ENCODE data around the gene TBC1D9.

The TBC1D9 gene

DNA sequence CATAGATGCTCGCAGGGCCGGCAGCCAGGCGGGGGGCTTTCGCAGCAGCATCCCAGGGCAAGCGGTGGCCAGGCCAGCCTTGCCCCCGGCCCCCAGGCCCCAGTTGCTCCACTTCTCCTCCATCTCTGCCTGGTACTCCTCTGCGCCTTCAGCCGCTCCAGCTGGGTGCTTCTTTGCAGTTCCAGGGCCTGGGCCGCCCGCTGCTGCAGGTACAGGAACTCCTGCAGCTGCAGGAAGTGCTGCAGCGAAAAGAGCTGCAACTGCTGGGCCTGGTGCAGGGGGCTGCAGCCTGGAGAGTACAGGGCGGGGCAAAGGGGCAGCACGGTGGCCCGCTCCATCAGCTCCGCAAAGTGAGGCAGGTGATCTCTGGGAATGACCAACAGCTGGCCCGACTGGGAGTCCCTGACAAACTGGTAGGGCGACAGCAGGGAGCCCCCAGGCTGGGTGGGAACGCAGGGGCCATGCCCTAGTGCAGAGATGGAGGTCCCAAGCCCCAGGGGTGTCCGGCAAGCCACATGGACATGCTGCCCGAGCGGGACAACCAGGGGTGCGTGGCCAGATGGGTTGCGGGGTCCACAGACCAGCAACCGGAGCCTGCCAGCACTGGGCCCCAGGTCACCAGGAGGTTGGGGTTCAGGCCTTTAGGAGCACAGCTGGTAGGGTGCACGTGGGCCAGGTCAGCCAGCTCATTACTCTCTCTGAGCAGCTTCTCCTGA is 111.6 kb downstream of the TBC1D9 start:
- no peak for DNase-seq

GRCh38 chr4:140643571-140644055 is 112.6 kb downstream of the TBC1D9 start:
- no peak for DNase-seq

DNA sequence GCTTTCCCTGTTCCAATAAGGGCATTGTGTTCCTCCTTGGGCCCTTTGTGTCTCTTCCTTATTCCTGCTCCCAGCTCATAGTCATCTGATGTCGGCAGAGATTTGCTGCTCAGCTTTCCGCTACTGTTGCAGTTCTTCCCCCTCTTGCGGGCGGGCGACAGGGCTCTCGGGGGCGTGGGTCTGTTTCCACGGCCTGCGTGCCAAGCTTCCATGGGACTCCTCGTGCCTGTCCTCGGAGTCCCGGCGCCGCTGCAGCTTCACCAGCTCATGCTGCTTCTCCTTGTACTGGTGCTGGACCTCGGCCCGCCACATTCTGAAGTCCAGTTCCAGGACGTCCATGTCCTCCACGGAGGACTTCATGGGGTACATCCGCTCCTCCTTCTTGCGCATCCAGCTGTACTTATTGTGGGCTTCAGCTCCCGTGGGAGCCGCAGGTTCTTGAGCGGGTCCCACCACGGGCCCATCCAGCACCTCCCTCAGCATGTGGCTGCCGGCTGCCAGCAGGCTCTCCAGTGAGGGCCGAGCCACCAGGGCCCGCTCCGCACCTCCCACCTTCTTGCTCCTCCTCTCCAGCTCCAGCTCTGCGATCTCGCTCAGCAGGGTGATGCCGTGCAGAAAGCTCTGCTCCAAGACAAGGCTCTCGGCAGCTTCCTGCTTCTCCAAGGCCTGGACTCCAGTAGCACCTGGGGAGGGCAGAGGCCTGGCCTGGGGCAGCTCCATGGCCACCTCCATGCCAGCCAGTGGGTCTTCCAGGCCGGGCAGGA is 113.3 kb downstream of the TBC1D9 start:
- no peak for DNase-seq

DNA sequence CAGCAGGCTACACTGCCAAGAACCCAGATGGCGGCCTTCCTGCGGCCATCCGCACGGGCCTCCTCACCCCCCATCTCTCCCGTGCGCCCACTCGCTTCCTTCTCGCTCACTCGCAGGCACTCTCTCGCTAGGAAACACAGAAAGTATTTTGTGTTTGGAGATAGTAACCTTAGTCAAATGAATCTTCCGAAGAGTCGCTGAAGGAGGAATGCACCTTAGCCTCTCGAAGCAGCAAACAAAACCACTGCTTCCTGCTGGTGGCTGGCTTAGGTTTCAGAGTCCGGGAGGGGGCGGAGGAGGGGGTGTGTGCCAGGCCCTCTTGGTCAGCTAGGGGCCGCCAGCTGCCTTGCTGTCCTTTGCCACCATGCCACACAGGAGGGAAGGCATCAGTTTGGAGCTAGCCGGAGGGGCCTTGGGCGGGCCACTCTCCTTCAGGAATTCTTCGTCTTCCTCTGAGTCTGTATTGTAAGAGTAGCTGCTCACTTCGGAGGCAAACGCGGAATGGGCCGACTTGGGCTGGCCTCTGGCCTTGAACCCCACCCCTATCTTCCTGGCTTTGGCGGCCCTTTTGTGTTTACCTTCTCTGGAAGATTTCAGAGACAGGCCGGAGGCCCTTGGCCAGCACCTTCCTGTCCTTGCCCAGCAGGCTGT is 114.3 kb downstream of the TBC1D9 start:
- no peak for DNase-seq

DNA sequence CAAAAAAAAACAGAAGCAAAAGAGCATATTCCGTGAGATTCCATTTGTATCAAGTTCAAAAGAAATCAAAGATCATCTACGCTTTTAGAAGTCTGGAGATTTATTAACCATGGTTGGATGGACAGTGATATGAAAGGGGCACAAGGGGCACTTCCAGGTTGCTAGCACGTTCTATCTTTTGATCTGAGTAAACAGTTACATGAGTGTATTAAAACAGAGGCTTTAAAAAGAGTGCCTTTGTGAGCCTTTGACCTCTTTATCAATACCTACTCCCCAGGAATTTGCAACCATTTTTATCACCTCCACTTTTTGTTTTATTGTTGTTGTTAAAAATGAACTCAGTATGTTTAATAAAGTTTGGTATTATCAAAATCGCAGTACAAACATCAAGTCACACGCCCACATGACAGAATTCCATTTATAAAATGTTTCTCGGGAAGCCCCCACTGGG is 115.1 kb downstream of the TBC1D9 start:
- DNase-seq = no peak

DNA sequence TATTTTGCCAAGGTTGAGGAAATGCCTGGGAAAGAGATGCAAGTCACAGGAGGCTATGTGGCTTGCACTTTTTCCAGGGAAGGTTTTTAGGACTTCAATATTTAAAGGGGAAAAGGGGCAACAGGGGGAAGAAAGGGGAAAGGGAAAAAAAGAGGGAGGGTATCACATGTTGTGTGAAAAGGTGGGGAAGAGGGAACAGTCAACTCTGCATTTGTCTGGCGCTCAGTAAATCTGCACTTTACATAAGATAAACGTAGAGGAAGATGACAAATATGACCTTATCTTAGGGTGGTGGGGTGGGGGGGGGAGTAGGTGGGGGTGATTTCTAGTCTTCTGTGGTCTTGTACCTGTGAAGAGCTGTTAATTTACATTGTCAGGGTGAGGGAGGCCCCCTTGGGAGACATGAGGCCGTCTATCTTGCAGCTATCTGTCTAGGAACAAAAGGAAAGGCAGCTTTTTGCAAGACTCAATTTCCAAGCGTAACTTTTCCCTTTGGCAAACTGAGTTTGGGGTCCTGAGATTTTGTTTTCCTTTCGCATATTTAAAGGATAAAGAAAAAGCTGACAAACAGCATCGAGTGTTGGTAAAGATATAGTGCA is 115.9 kb downstream of the TBC1D9 start:
- no peak for DNase-seq

DNA sequence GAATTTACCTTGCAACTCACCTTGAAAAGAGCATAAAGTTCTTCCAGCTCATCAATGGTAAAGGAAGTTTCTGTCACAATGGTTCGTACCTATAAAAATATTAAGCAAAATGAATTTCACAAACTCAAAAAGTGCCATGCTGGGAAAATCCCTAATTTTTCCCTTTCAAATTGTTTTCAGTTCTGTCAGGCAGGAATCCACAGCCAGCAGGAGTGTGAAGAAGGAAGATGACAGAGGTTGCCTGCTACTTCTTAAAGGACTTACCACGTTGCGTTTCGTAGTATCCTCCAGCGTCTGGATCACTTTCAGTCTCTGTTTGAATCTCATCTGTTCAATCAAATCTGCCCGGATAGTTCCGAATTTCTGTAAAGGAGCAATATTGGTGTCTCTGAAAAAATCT is 117.1 kb downstream of the TBC1D9 start:
- DNase-seq = no peak

DNA sequence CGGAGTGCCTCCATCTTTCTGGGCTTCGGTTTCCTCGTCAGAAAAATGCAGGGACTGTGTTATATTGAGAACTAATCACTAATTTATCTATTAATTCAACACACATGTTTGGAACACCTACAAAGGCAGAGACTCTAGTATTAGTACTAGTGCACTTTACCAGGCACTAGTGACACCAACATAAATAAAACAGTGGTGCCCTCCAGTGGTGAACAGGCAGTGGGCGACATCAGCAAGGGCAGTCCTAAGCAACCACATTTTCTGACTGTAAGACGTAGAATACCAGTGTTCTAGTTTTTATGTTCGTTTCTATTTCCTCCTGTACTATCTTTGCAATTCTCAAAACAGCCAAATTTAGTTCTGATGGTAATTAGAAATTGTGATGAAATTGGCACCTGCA is 118.3 kb downstream of the TBC1D9 start:
- peak; percentile 79 for DNase-seq

- DNase-seq = no peak
Observed at GRCh38 chr4:140635606-140636005, 120.6 kb downstream of the TBC1D9 start.

DNA sequence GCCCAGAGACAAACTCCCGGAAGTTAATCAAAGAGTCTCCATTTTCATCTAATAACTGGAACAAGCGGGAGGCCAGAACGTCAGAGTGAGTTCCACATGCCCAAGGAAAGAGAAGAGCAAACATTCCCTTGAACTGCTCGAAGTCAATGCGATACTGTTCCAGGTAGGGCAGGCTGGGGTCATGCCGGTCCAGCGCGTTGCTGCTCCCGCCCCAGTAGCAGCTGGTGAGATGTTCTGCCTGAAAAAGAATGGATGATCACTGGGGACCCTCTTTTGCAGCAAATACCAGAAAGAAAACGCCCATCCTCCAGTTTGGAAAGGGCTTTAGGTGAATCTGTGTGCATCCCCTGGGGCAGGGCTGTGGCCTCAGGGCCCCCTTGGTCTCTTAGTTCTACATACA is 122.2 kb downstream of the TBC1D9 start:
- no peak for DNase-seq

GRCh38 chr4:140633124-140633523 is 123.1 kb downstream of the TBC1D9 start:
- no peak for DNase-seq

- no peak for DNase-seq
Observed at GRCh38 chr4:140630246-140630645, 125.9 kb downstream of the TBC1D9 start.

DNA sequence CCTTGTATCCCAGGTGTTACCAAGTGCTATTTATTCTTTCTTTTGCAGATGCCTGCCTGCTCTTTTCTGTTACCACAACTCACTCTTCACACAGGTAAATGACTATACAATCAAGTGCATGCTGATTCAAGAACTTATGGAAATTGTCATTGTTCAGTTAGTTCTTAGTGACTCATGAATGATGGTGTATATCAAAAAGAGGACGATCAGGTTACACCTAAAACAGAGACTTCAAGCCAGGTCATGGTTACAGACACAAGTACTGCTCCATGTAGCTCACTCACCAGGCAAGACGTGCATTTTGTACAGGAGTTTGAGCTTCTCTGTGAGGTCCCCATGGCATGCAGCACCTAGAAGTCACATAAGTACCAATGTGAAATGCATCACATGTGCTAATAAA is 128.2 kb downstream of the TBC1D9 start:
- no peak for DNase-seq

DNA sequence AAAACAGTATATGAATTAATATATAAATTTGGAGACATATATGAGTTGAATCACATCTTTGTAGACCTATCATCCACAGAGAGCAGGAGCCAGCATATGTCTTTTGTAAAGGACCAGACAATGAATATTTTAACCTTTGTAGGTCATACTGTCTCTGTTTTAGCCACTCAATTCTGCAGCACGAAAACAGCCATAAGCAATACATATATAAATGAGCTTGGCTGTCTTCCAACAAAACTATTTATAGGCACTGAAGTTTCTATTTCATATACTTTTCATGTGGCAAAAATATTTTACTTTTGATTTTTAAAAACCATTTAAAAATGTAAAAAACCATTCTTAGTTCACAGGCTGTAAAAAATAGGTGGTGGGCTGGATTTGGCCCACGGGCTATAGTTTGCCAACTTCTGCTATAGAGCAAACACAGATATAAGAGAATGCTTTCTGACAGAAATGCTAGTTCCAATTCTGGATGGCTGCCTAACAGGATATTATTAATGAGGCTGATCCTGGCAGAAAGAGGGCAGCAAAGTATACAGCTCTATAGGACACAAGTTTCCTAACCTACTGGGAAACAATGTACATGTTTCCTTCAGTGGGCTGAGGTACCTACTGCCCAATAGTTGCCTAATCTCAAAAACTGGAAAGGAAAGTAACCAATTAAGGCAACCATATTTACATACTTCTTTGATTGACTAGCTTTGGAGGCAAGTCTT is 129.4 kb downstream of the TBC1D9 start:
- DNase-seq = no peak

GRCh38 chr4:140622333-140622958 is 133.7 kb downstream of the TBC1D9 start:
- DNase-seq = no peak

DNA sequence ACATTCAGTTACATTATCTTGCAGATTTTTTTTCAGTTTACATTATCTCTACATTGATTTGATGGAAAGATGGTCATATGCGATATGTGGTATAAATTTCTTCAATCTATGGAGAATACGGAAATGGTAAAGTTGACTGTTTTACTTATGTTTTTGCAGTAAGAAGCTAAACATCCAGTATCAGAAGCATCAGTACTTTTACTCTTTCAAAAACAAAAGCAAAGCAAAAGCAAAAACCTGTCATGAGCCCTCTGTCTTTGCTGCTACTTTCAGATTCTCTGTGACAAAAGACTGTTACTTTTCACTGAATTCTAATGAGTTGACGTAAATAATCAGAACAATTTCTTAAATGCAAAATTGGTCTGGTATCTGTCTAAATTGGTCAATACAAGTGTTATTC is 135.0 kb downstream of the TBC1D9 start:
- no peak for DNase-seq

GRCh38 chr4:140617499-140618248 is 138.5 kb downstream of the TBC1D9 start:
- DNase-seq = peak; percentile 17

- no peak for DNase-seq
Observed at GRCh38 chr4:140615451-140615850, 140.7 kb downstream of the TBC1D9 start.

- peak; percentile 12 for DNase-seq
Observed at GRCh38 chr4:140612357-140612756, 143.8 kb downstream of the TBC1D9 start.

DNA sequence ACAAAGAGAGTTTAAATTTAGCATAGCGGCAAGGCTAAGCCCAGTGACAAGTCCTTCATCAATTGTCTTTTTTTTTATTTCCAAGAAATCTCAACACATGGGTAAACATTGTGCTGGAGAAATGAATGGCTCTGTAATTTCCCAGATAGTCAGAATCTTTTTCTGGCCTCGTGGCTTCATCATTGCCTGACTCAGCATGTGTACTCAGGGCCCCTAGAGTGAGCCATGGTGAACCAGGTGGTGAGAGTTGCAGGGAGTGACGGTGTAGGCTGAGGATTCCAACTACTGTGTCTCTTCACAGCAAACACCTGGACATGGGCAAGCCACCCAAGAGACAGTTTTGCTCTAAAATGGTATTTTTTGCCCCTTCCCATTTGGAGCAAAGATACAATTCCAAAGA is 144.3 kb downstream of the TBC1D9 start:
- no peak for DNase-seq

All from hematopoietic multipotent progenitor cell treated with erythropoietin and hydrocortisone succinate and interleukin-3 and kit ligand, for 6 days (in vitro differentiated cells).